GM12878 (cell line): ENCODE data around the gene DPF3. TPM values are rescaled to one million over a fixed set of nuclear protein-coding genes. Genes with fewer than 3 reads are reported as not detected.

ENCODE experiments used
- ATAC-seq: fragments of 200-7000 bp; cut with Tn5 transposase; 3 replicates; pipeline ENCODE4 v1.9.1; 2020; ENCODE audit warnings: mild to moderate bottlenecking, moderate library complexity
- BruUV-seq: library from RNA; stranded (reverse); fragments of 400-500 nt; replicated peaks from 2 replicates; lab custom pipeline; 2021; lab: Mats Ljungman, UMichigan
- CTCF ChIA-PET: fragments of 300-600 bp; sonication (Branson Sonifier 250); formaldehyde crosslinking; extraction: SDS; loops from one replicate; lab custom pipeline; 2021; ENCODE audit warnings: inconsistent platforms; lab: Yijun Ruan, JAX
- POLR2A ChIA-PET: fragments of 350-600 bp; formaldehyde crosslinking; extraction: SDS; loops from one replicate; lab custom pipeline; 2021; ENCODE audit warnings: inconsistent platforms; lab: Charles Lee
- RAD21 ChIA-PET: fragments of 300-600 bp; sonication (Branson Sonifier 250); formaldehyde crosslinking; loops from one replicate; lab custom pipeline; 2023; ENCODE audit warnings: antibody characterized with exemption; ENCODE audit not compliant: unreplicated experiment; lab: Charles Lee
- SMC1A ChIA-PET: fragments of 300-600 bp; sonication (Branson Sonifier 250); formaldehyde crosslinking; loops from one replicate; lab custom pipeline; 2023; ENCODE audit not compliant: unreplicated experiment, uncharacterized antibody; lab: Charles Lee
- DNase-seq: peaks from one replicate; pipeline ENCODE4 v3.0.0-alpha.2; 2011; ENCODE audit warnings: low read depth, low spot score
- FAIRE-seq: peaks from 3 replicates; lab custom pipeline; 2011; peaks lifted over from hg19 to GRCh38; lab: Jason Lieb, UNC
- H2AFZ ChIP-seq: 2 replicates; pipeline ENCODE4 v1.6.0; 2011; ENCODE audit warnings: low read depth, low read length, control low read depth; ENCODE audit not compliant: control insufficient read depth
- H3K27ac ChIP-seq: 2 replicates; pipeline ENCODE4 v1.5.1; 2011; ENCODE audit warnings: control low read depth; ENCODE audit not compliant: control insufficient read depth, insufficient read depth
- H3K27me3 ChIP-seq, 2 experiments: replicated peaks in 1 of 2; 2 replicates each; pipeline versions ENCODE4 v1.6.0 to v1.6.1; 2011; ENCODE audit warnings: low read length in 1 of 2; ENCODE audit not compliant: control insufficient read depth in 2 of 2, insufficient read depth in 2 of 2
- H3K36me3 ChIP-seq, 2 experiments: 2 replicates each; pipeline ENCODE4 v1.5.1; 2011; ENCODE audit warnings: low read length in 1 of 2; ENCODE audit not compliant: control insufficient read depth in 2 of 2, insufficient read depth in 2 of 2
- H3K4me1 ChIP-seq: 2 replicates; pipeline ENCODE4 v1.6.1; 2011; ENCODE audit warnings: mild to moderate bottlenecking, low read length, moderate library complexity, mixed read lengths; ENCODE audit not compliant: control insufficient read depth, insufficient read depth
- H3K4me2 ChIP-seq: 2 replicates; pipeline ENCODE4 v1.6.0; 2011; ENCODE audit warnings: control low read depth; ENCODE audit not compliant: control insufficient read depth, insufficient read depth
- H3K4me3 ChIP-seq: fragments of 200-600 bp; sonication (generic); 2 replicates; pipeline ENCODE4 v1.5.1; 2016
- H3K79me2 ChIP-seq: 2 replicates; pipeline ENCODE4 v1.6.0; 2011; ENCODE audit warnings: low read length; ENCODE audit not compliant: control insufficient read depth, insufficient read depth
- H3K9ac ChIP-seq: 2 replicates; pipeline ENCODE4 v1.8.0; 2011; ENCODE audit warnings: low read length, control low read depth, mixed read lengths; ENCODE audit not compliant: control insufficient read depth, insufficient read depth
- H3K9me3 ChIP-seq: replicated peaks from 3 replicates; pipeline ENCODE4 v1.5.1; 2011; ENCODE audit warnings: mild to moderate bottlenecking, low read length; ENCODE audit not compliant: control insufficient read depth, insufficient read depth
- H4K20me1 ChIP-seq: 2 replicates; pipeline ENCODE4 v1.6.0; 2011; ENCODE audit not compliant: control insufficient read depth, insufficient read depth
- MYC ChIP-seq: IDR thresholded peaks from 2 replicates; pipeline ENCODE4 v1.6.1; 2011; ENCODE audit warnings: mild to moderate bottlenecking, low read length, moderate library complexity, inconsistent platforms; ENCODE audit not compliant: insufficient read depth, insufficient replicate concordance, insufficient read length, severe bottlenecking
- NRF1 ChIP-seq: conservative IDR thresholded peaks from 2 replicates; pipeline ENCODE4 v1.6.1; 2011; ENCODE audit warnings: mild to moderate bottlenecking, low read depth, low read length, improper control_type of control experiment
- POLR2A ChIP-seq: IDR thresholded peaks from 2 replicates; pipeline ENCODE4 v1.6.1; 2011; ENCODE audit warnings: low read depth, mild to moderate bottlenecking, low read length
- RAD21 ChIP-seq: IDR thresholded peaks from 2 replicates; pipeline ENCODE4 v1.6.1; 2011; ENCODE audit warnings: mild to moderate bottlenecking, low read depth, low read length, moderate library complexity; ENCODE audit not compliant: insufficient read depth
- RBBP5 ChIP-seq: fragments of 200-600 bp; sonication (generic); conservative IDR thresholded peaks from 2 replicates; pipeline ENCODE4 v1.6.1; 2016
- RCOR1 ChIP-seq: conservative IDR thresholded peaks from 2 replicates; pipeline ENCODE4 v1.6.1; 2012; ENCODE audit warnings: low read depth, low read length, improper control_type of control experiment
- SUZ12 ChIP-seq: fragments of 200-600 bp; sonication (generic); IDR thresholded peaks from one replicate; pipeline ENCODE4 v1.6.1; 2018; ENCODE audit warnings: antibody characterized with exemption, mild to moderate bottlenecking; ENCODE audit not compliant: unreplicated experiment
- WGBS: methylation state at CpG from one replicate; pipeline ENCODE4 v1.1.6; 2016; ENCODE audit warnings: low lambda C conversion rate; ENCODE audit not compliant: insufficient replicate concordance, insufficient coverage; ENCODE audit errors: missing lambda C conversion rate; 5-methylcytosine and 5-hydroxymethylcytosine counted together
- in situ Hi-C: fragments of 300-500 bp; cut with MboI; formaldehyde crosslinking; loops from 9 replicates; pipeline ENCODE4 v1.14.3; 2018; ENCODE audit warnings: mixed read lengths
- intact Hi-C: fragments of 100-400 bp; cut with micrococcal nuclease; formaldehyde crosslinking; loops from one replicate; pipeline ENCODE4 v1.14.2; 2022; ENCODE audit not compliant: unreplicated experiment
- polyA plus RNA-seq, 11 experiments: library from polyadenylated mRNA; depleted of rRNA in 4 of 11; unstranded in 6 of 11; stranded (reverse) in 5 of 11; fragments of >200 nt; fragmentation: Nextera tagmentation in 4 of 11; fragmentation: Illumina TruSeq in 1 of 11; extraction: Ambion mirVana in 4 of 11; extraction: Trizol in 1 of 11; gene quantifications; 1 replicate in 1 of 11; 2 replicates in 10 of 11; pipeline versions ENCODE4 v1.2.1 to v1.2.3, GENCODE V29; 2011 to 2016; ENCODE audit warnings: inconsistent platforms in 2 of 11, missing spikeins in 2 of 11, low read depth in 1 of 11
- total RNA-seq, 4 experiments: library from RNA; depleted of rRNA in 3 of 4; stranded (reverse); fragments of >200 nt in 3 of 4; fragmentation: Illumina TruSeq in 1 of 4; extraction: Trizol in 1 of 4; gene quantifications; 2 replicates each; pipeline versions ENCODE4 v1.2.1 to v1.2.3, GENCODE V29; 2013 to 2021
- TF ChIP-seq, protein P1 (sequence below): fragments of 150-350 bp; IDR thresholded peaks from 2 replicates; pipeline ENCODE4 v1.6.1; 2016; ENCODE audit warnings: low read depth, low read length

DPF3 gene
- total and polyA plus RNA-seq, 10 of the 15 experiments (the other 5 are each of a cell fraction or from before 2014, with no cell fraction given): 0.69 to 8.0 (median 2.2) TPM

DNA sequence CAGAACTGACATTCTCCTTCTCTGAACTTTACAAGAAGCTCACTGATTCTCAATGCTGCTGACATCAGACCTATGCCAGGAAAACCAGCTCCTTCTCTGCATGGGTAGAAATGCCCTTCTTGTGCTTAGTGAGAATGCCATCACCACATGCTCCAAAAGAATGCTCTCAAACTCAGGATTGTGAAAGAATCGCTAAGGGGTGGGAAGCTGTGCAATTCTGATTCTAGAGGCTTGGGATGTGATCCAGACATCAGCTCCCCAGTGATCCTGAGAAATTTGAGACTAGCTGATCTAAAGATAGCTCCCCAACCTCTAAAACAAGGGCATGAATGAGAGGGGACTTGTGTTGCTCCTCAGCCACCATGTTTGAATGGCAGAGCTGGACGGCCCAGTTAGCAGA, 113.2 kb downstream of the DPF3 start:
- Histone ChIP-seq H3K9ac (no peak overlapping the region), H3K4me2 (no peak overlapping the region), H2AFZ (no peak overlapping the region), H3K27ac (no peak overlapping the region), H3K4me1 (peaks cover 7% of the 10 kb centered on the region), H3K4me3 (no peak overlapping the region), H3K27me3 (no peaks in the 10 kb centered on the region), H4K20me1 (no peaks in the 10 kb centered on the region), H3K9me3 (peaks cover 4% of the 10 kb centered on the region; the same call in 1 of the 3 replicates), H3K79me2 (no peaks in the 10 kb centered on the region), H3K36me3 (no peaks in the 10 kb centered on the region)
- SMC1A ChIA-PET: interaction anchor here (0.7 to 1.6 kb wide), 4 partner anchors 8 to 96 kb away, joined by 3 to 4 read pairs (median 4); no protein-coding TSS in a partner anchor
- FAIRE-seq (no peak), ATAC-seq (no peak), DNase-seq (no peak)
- intact Hi-C loops (no loop called here), in situ Hi-C loops (no loop called here)
- RAD21 ChIA-PET: interaction anchor here (1.3 kb wide), 1 partner anchor 113 kb away, joined by 3 read pairs; the partner anchor contains the start of gene DPF3
- no TSS peak for BruUV-seq
- POLR2A ChIA-PET: interaction anchor here (1.5 kb wide), 1 partner anchor 10 kb away, joined by 3 read pairs; no protein-coding TSS in a partner anchor
- WGBS: 70% methylated on average over 2 of the region's 2 CpGs
- CTCF ChIA-PET: interaction anchor here (0.7 kb wide), 1 partner anchor 113 kb away, joined by 3 read pairs; the partner anchor contains the start of gene DPF3
- no peak for TF ChIP-seq RAD21
- TF ChIP-seq SUZ12: no peak
- no peak for TF ChIP-seq RCOR1
- TF ChIP-seq NRF1: no peak
- TF ChIP-seq MYC: no peak
- TF ChIP-seq, protein P1, sequence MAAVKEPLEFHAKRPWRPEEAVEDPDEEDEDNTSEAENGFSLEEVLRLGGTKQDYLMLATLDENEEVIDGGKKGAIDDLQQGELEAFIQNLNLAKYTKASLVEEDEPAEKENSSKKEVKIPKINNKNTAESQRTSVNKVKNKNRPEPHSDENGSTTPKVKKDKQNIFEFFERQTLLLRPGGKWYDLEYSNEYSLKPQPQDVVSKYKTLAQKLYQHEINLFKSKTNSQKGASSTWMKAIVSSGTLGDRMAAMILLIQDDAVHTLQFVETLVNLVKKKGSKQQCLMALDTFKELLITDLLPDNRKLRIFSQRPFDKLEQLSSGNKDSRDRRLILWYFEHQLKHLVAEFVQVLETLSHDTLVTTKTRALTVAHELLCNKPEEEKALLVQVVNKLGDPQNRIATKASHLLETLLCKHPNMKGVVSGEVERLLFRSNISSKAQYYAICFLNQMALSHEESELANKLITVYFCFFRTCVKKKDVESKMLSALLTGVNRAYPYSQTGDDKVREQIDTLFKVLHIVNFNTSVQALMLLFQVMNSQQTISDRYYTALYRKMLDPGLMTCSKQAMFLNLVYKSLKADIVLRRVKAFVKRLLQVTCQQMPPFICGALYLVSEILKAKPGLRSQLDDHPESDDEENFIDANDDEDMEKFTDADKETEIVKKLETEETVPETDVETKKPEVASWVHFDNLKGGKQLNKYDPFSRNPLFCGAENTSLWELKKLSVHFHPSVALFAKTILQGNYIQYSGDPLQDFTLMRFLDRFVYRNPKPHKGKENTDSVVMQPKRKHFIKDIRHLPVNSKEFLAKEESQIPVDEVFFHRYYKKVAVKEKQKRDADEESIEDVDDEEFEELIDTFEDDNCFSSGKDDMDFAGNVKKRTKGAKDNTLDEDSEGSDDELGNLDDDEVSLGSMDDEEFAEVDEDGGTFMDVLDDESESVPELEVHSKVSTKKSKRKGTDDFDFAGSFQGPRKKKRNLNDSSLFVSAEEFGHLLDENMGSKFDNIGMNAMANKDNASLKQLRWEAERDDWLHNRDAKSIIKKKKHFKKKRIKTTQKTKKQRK: no peak
- no peak for TF ChIP-seq POLR2A
- TF ChIP-seq RBBP5: no peak
